GM10266 (cell line): ENCODE measurements around the gene RAB11A.
A peak's percentile ranks its signal among the peaks of the same experiment; 100 is the strongest.

Experiments
- DNase-seq: peaks from one replicate; pipeline ENCODE4 v3.0.0; 2012; ENCODE audit errors: extremely low spot score
- CTCF ChIP-seq: IDR thresholded peaks from 2 replicates; pipeline ENCODE4 v1.5.1; 2012; ENCODE audit warnings: mild to moderate bottlenecking, low read depth; ENCODE audit not compliant: control insufficient read depth, insufficient read depth; ENCODE audit errors: missing control alignments

The RAB11A gene

GRCh38 chr15:65902373-65902772, 33.1 kb downstream of the RAB11A start:
- no peak for TF ChIP-seq CTCF
- DNase-seq, result peak; percentile 64

GRCh38 chr15:65903296-65904073, 34.2 kb downstream of the RAB11A start:
- DNase-seq, result no peak
- no peak for TF ChIP-seq CTCF

DNA sequence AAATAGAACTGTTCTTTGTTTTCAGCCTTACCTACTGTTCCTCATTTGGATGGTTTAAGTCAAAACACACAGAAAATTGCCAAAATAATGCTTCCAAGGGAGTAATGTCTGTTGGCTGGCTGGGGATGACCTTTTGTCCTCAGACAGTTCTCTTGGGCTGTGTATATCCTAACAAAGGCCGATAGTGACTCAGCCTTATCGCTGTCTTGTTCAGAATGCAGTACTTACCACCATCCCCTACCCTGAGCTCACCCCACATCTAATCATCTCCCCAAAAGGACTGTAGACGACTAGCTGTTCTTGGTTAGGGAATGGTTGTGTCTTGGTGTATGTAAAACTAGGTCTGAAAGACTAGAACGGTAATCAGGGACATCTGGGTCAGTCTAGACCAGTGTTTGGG, 35.0 kb downstream of the RAB11A start:
- no peak for DNase-seq
- no peak for TF ChIP-seq CTCF

GRCh38 chr15:65906396-65906795, 37.1 kb downstream of the RAB11A start:
- no peak for DNase-seq
- TF ChIP-seq CTCF, result no peak

DNA sequence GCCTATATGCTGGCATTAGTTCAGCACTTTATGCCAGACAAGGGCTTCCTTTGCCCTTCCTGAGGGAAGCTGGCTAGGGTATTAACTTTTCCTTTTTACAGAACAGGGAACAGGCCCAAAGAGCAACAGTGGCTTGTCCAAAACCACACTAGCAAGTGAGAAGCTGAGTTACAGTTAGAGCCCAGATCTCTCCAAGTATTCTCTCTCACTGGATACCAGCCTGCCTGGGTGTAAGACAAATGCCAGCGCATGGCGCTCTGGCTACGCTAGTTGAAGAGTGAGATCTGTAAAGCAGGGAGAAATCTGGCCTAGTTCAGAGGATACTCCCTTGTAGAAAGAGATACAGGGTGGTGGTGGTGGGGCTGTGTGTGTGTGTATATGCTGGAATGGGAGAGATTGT, 38.4 kb downstream of the RAB11A start:
- TF ChIP-seq CTCF, result no peak
- no peak for DNase-seq

DNA sequence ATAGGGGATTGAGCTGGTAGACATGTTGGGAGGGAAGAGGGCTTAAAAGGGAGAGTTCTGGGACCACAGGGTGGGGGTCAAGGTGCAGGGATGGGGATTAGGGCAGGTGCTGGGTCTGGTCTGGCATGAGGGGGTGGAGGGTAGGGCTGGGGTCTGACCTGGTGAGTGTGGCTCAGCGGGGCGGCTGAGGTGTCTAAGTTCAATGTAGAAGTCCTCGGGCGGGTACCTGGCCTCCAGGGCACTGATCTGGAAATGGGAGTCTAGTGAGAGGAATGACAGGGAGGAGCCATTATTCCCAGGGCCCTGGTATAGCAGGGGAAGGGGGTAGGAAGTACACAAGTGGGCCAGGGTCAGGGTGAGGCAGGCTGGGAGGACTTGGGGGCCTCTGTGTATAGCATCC, 39.6 kb downstream of the RAB11A start:
- TF ChIP-seq CTCF, result no peak
- no peak for DNase-seq

DNA sequence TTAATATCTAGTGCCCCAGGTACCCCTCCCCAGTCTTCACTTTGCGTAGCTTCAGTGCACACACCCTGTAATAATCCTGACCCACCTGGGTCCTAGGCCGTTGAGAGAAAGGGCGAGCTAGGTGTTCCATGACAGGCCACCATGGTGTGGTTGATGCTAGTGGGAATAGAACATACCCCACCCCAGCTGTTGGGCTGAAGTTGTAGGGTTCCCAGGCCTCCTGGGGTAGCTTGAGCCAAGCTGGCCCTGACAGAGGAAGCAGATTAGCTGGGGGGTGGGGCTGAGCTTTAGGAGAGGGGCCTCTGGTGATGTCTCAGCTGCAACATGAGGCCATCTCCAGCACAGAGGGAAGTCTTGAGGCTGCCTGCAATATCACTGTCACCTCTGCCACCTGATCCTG, 40.5 kb downstream of the RAB11A start:
- TF ChIP-seq CTCF, result no peak
- DNase-seq, result no peak
